VCaP (cell line): Measurements from ENCODE around the gene IRAK3.
"Not testable (repeated sequence)": the region's sequence is repeated elsewhere in the genome, so short reads cannot be mapped to it uniquely, and the experiment has no call there.

Experiments used
- H3K27ac ChIP-seq: fragments of 450-650 bp; 2 replicates; pipeline ENCODE4 v1.5.1; 2017
- CTCF ChIP-seq: fragments of 450-650 bp; conservative IDR thresholded peaks from 2 replicates; pipeline ENCODE4 v1.5.1; 2017; ENCODE audit warnings: mild to moderate bottlenecking, moderate library complexity

IRAK3 gene

GRCh38 chr12:66228462-66228861, 39.4 kb downstream of the IRAK3 start:
- no peak overlapping the region for H3K27ac ChIP-seq
- no peak for TF ChIP-seq CTCF

GRCh38 chr12:66232263-66232662, 43.2 kb downstream of the IRAK3 start:
- TF ChIP-seq CTCF, result no peak
- peak overlapping the region; percentile 45 for H3K27ac ChIP-seq

DNA sequence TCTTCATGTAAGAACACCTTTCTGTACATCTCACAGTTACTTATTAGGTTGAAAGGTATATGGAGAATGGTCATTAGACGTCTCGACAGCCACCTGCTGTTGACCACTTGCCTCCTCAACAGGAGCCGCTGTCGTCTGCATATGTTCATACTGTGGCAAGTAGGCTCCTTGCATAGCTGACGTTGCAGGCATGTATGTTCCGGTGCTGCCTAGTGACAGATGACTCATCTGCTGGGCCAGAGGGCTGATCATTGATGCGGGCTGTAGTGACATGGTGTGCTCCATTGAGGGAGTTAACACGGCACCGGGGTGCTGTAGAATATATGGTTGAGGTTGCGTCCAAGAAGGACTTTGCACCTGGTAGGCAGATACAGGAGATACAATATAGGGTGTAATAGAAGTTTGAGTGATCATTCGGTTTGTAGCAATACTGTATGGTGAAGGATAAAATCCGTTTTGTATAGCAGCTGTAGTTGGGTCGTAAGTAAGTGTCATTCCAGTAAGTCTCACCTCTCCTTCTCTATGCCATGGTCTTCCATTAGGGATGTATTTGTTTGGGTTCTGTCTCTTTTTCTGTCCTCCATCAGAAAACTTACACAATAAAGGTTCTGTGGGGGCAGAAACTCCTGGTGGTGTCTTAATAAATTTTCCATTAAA, 45.2 kb downstream of the IRAK3 start:
- not testable (repeated sequence) for H3K27ac ChIP-seq

GRCh38 chr12:66234773-66235625, 46.0 kb downstream of the IRAK3 start:
- H3K27ac ChIP-seq, result not testable (repeated sequence)

DNA sequence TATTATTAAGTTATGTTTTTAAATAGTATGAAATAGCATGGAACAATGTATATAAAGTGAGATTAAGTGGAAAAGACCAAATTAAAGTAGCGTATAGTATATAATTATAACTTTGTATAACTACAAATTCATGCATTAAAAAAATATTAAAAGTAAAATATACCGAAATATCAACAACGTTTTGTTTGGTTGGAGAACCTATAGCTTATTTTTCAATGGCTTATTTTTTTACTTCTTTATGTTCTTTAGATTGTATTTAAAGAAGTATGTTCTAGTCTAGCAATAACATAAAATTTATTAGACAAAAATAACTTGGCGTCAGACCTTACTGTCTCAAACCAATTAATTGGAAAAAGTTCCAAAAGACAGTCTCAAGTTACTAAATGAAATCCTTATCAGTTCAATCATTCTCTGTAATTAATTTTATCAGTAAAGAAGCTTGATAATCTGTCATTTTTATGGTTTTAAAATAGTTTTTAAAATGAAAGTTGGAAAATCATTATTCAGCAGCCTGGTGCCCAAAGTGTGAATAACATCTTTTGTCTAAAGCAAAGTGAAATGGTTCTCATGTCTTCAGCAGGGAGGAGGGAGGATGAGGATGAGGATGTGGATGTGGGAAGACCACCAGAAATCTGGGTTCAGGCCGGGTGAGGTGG, 46.7 kb downstream of the IRAK3 start:
- no peak for TF ChIP-seq CTCF
- no peak overlapping the region for H3K27ac ChIP-seq

GRCh38 chr12:66236282-66236675, 47.3 kb downstream of the IRAK3 start:
- not testable (repeated sequence) for H3K27ac ChIP-seq

DNA sequence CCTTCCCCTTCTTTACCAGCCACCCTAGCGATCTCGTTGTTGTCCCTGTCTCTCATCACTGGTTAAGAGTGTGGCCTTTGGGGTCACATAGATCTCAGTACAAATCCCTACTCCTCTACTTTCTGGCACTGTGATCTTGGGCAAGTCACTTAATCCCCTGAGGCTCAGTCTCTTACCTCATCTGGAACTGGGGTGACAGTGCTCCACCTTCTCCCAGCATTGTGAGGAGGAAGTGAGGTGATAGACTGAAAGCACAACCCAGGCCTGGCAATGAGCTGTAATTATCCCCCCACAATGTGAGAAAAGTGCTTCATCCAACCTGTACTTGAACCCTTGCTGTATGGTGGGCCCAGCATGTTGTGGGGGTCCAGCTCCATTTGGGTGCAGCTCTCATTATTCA, 48.0 kb downstream of the IRAK3 start:
- H3K27ac ChIP-seq, result no peak overlapping the region
- TF ChIP-seq CTCF, result no peak

DNA sequence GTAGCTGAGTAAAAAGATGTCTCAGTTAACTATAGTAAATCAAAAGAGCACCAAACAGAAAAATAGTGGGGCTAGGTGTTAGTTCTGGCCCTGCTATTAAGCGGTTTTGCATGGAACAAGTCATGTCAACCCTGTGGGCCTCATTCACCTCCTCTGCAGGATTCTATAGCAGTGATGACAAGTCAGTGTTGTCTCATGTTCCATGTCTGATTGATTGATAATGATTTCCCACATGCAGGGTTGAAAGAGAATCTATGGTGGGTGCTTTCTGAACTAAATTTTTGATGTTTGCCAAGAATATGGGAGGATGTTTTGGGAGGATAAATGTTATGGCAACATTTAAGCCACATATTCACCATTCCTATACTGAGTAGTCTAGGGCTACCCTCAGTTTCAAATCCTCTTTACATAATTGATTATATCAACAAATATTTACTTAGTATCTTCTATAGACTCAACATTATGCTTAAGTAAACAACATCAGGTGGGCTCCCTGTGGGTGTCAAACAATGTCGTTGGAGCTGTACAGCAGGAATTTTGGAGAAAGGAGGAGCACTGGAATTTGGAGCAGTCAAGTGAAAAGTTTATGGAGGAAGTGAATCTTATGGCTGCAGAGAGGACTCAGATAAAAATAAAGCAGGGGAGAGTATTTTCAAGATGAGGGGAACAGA, 48.6 kb downstream of the IRAK3 start:
- no peak overlapping the region for H3K27ac ChIP-seq
- no peak for TF ChIP-seq CTCF
